Ascending aorta (tissue), 2 donors: ENCODE measurements around the gene ULK4. TPM values are rescaled to one million over a fixed set of nuclear protein-coding genes. Genes with fewer than 3 reads are reported as not detected.
"Not testable (repeated sequence)": the region's sequence is repeated elsewhere in the genome, so short reads cannot be mapped to it uniquely, and the experiment has no call there.

Experiments
- DNase-seq, 2 donors: peaks; one replicate each; pipeline ENCODE4 v3.0.0-alpha.2; 2019; ENCODE audit warnings: low spot score in 2 of 2
- H3K27ac ChIP-seq, 2 donors: fragments of 200-600 bp; sonication (generic); one replicate each; pipeline ENCODE4 v1.5.1; 2016 to 2017; ENCODE audit warnings: mild to moderate bottlenecking in 1 of 2
- H3K27me3 ChIP-seq: fragments of 200-600 bp; sonication (generic); one replicate; pipeline ENCODE4 v1.5.1; 2017
- H3K36me3 ChIP-seq, 2 donors: fragments of 200-600 bp; sonication (generic); one replicate each; pipeline ENCODE4 v1.5.1; 2016
- H3K4me1 ChIP-seq, 2 donors: fragments of 200-600 bp; sonication (generic); one replicate each; pipeline ENCODE4 v1.5.1; 2016 to 2017; ENCODE audit warnings: mild to moderate bottlenecking in 1 of 2
- H3K4me3 ChIP-seq, 2 donors: fragments of 200-600 bp; sonication (generic); one replicate each; pipeline ENCODE4 v1.5.1; 2016 to 2017; ENCODE audit warnings: mild to moderate bottlenecking in 1 of 2
- H3K9me3 ChIP-seq, 2 donors: fragments of 200-600 bp; sonication (generic); one replicate each; pipeline ENCODE4 v1.5.1; 2016
- CTCF ChIP-seq, 3 experiments: fragments of 200-600 bp in 2 of 3; fragments of 450-650 bp in 1 of 3; sonication (generic) in 2 of 3; IDR thresholded peaks; one replicate each; pipeline ENCODE4 v1.5.1; 2016 to 2019; ENCODE audit warnings: antibody characterized with exemption in 3 of 3, mild to moderate bottlenecking in 1 of 3, moderate library complexity in 1 of 3
- intact Hi-C: fragments of 100-400 bp; cut with DNase I; formaldehyde crosslinking; loops from one replicate; pipeline ENCODE4 v1.15.1; 2023
- total RNA-seq: library from RNA; depleted of rRNA; stranded (reverse); fragments of >200 nt; gene quantifications from one replicate; pipeline ENCODE4 v1.1.0, GENCODE V29; 2016

ULK4 gene
- total RNA-seq, 1 donor from 2014 or later = 4.2 TPM

- intact Hi-C loops = no loop called here
- DNase-seq = no peak
- no peaks in the 10 kb centered on the region for H3K9me3 ChIP-seq
- H3K36me3 ChIP-seq = no peaks in the 10 kb centered on the region
- TF ChIP-seq CTCF (IDR thresholded peaks at IDR 0.05) = no peak
- no peaks in the 10 kb centered on the region for H3K27me3 ChIP-seq
- H3K4me3 ChIP-seq = no peak overlapping the region
- H3K27ac ChIP-seq = no peak overlapping the region
- H3K4me1 ChIP-seq = no peaks in the 10 kb centered on the region
These were observed 312.7 kb downstream of the ULK4 start for GRCh38 chr3:41649129-41649739.

DNA sequence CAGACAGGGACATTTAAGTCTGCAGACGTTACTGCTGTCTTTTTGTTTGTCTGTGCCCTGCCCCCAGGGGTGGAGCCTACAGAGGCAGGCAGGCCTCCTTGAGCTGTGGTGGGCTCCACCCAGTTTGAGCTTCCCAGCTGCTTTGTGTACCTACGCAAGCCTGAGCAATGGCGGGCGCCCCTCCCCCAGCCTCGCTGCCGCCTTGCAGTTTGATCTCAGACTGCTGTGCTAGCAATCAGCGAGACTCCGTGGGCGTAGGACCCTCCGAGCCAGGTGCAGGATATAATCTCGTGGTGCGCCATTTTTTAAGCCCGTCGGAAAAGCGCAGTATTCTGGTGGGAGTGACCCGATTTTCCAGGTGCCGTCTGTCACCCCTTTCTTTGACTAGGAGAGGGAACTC is 314.2 kb downstream of the ULK4 start:
- H3K36me3 ChIP-seq, intact Hi-C loops, H3K27ac ChIP-seq, H3K9me3 ChIP-seq, DNase-seq, H3K27me3 ChIP-seq, H3K4me1 ChIP-seq, H3K4me3 ChIP-seq: not testable (repeated sequence)

GRCh38 chr3:41640076-41640475 is 321.8 kb downstream of the ULK4 start:
- no peaks in the 10 kb centered on the region for H3K4me1 ChIP-seq
- no peak for TF ChIP-seq CTCF (IDR thresholded peaks at IDR 0.05)
- H3K9me3 ChIP-seq = no peaks in the 10 kb centered on the region
- intact Hi-C loops = no loop called here
- no peak overlapping the region for H3K4me3 ChIP-seq
- H3K36me3 ChIP-seq = no peaks in the 10 kb centered on the region
- H3K27me3 ChIP-seq = no peaks in the 10 kb centered on the region
- H3K27ac ChIP-seq = no peak overlapping the region
- no peak for DNase-seq

DNA sequence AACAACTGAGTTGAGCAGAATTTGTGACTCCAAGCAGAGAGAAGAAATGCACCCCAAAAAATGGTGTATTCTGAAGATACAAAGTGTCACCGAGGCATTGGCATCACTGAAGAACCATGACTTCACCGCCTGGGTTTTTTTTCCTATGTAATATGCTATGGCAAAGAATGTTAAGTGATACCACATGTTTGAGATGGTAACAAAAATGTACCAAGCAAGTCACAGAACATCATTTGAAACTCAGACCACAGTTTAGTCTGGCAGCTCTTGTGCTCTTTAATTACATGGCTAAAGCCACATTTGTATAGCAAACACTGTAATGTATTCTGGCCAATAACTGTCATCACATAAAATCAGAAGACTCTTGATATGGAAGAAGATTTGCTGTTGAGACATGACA is 323.5 kb downstream of the ULK4 start:
- Histone ChIP-seq H3K4me3 (no peak overlapping the region), H3K27me3 (no peaks in the 10 kb centered on the region), H3K4me1 (no peaks in the 10 kb centered on the region), H3K36me3 (no peaks in the 10 kb centered on the region), H3K27ac (no peak overlapping the region), H3K9me3 (no peaks in the 10 kb centered on the region)
- intact Hi-C loops = no loop called here
- TF ChIP-seq CTCF (IDR thresholded peaks at IDR 0.05) = no peak
- DNase-seq = no peak

GRCh38 chr3:41632700-41633099 is 329.2 kb downstream of the ULK4 start:
- no peaks in the 10 kb centered on the region for H3K36me3 ChIP-seq
- TF ChIP-seq CTCF (IDR thresholded peaks at IDR 0.05) = no peak
- no peaks in the 10 kb centered on the region for H3K27me3 ChIP-seq
- H3K27ac ChIP-seq = no peak overlapping the region
- intact Hi-C loops = no loop called here
- no peak overlapping the region for H3K4me3 ChIP-seq
- no peak for DNase-seq
- H3K9me3 ChIP-seq = no peaks in the 10 kb centered on the region
- no peaks in the 10 kb centered on the region for H3K4me1 ChIP-seq

DNA sequence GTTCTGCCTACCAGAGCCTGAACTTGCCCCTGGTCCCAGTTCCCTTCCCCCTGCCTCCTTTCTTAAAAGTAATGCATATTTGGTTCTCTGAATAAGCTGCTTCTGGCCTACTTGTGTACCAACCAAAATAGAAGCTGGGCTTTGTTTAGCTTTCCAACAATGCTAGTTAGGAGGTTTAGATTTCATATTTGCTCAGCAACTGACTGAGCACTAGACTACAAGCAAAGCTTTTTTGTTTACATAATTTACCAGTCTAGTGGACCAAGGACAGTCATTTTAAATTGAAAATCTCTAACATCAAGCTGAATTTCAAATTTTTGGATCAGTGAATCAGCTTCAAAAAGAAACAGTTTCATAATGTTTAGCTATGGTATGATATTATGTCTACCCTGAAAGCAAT is 331.2 kb downstream of the ULK4 start:
- no peak for TF ChIP-seq CTCF (IDR thresholded peaks at IDR 0.05)
- intact Hi-C loops = no loop called here
- H3K27me3 ChIP-seq = no peaks in the 10 kb centered on the region
- H3K9me3 ChIP-seq = no peaks in the 10 kb centered on the region
- no peak overlapping the region for H3K27ac ChIP-seq
- H3K36me3 ChIP-seq = no peaks in the 10 kb centered on the region
- H3K4me3 ChIP-seq = no peak overlapping the region
- no peak for DNase-seq
- no peaks in the 10 kb centered on the region for H3K4me1 ChIP-seq
